Epithelial cell of prostate (primary cell): ENCODE data around the gene C22orf15.
A peak's percentile ranks its signal among the peaks of the same experiment; 100 is the strongest.

ENCODE experiments used
- DNase-seq: peaks from one replicate; pipeline ENCODE4 v3.0.0-alpha.2; 2011; ENCODE audit warnings: low read depth, low spot score
- H3K27ac ChIP-seq: fragments of 450-650 bp; 2 replicates; pipeline ENCODE4 v1.5.1; 2017; ENCODE audit warnings: mild to moderate bottlenecking

The C22orf15 gene

GRCh38 chr22:23750367-23750713 is 12.4 kb upstream of the C22orf15 start:
- DNase-seq = no peak
- H3K27ac ChIP-seq = peak overlapping the region; percentile 87

- DNase-seq = no peak
- H3K27ac ChIP-seq = peak within 1 kb of the TSS; percentile 87
Measured at GRCh38 chr22:23750714-23751440, 11.9 kb upstream of the C22orf15 start, which contains the start of gene ZNF70. Gene ZNF70 (minus strand): TSS chr22:23751112. CDS start chr22:23745140, 5,972 bp downstream.

- DNase-seq = no peak
- peak overlapping the region; percentile 87 for H3K27ac ChIP-seq
Measured at GRCh38 chr22:23751441-23751996, 11.3 kb upstream of the C22orf15 start.

- no peak for DNase-seq
- H3K27ac ChIP-seq = no peak overlapping the region
Measured at GRCh38 chr22:23752090-23752691, 10.6 kb upstream of the C22orf15 start.

- no peak overlapping the region for H3K27ac ChIP-seq
Measured at GRCh38 chr22:23752750-23753149, 10.0 kb upstream of the C22orf15 start.

GRCh38 chr22:23753385-23753784 is 9.4 kb upstream of the C22orf15 start:
- no peak overlapping the region for H3K27ac ChIP-seq
- DNase-seq = no peak

More at GRCh38 chr22:23752750-23753149, 10.0 kb upstream of the C22orf15 start:
- no peak for DNase-seq

- no peak for DNase-seq
- H3K27ac ChIP-seq = no peak within 1 kb of the TSS
Measured at GRCh38 chr22:23754220-23754919, 8.4 kb upstream of the C22orf15 start, which contains the start of gene VPREB3. Gene VPREB3 (minus strand): TSS chr22:23754425. CDS start chr22:23754363, 62 bp downstream.

GRCh38 chr22:23754980-23755636 is 7.7 kb upstream of the C22orf15 start:
- no peak for DNase-seq
- H3K27ac ChIP-seq = no peak overlapping the region

GRCh38 chr22:23755711-23756110 is 7.1 kb upstream of the C22orf15 start:
- no peak for DNase-seq
- H3K27ac ChIP-seq = no peak overlapping the region

GRCh38 chr22:23756891-23757290 is 5.9 kb upstream of the C22orf15 start:
- DNase-seq = no peak
- H3K27ac ChIP-seq = no peak overlapping the region

- DNase-seq = no peak
- no peak overlapping the region for H3K27ac ChIP-seq
Measured at GRCh38 chr22:23759566-23759965, 3.2 kb upstream of the C22orf15 start.

- DNase-seq = no peak
- no peak overlapping the region for H3K27ac ChIP-seq
Measured at GRCh38 chr22:23760056-23760455, 2.7 kb upstream of the C22orf15 start.

- no peak for DNase-seq
- H3K27ac ChIP-seq = no peak overlapping the region
Measured at GRCh38 chr22:23763579-23763945, 772 bp downstream of the C22orf15 start.

- no peak for DNase-seq
- H3K27ac ChIP-seq = no peak overlapping the region
Measured at GRCh38 chr22:23763954-23764353, 1.2 kb downstream of the C22orf15 start.

GRCh38 chr22:23764899-23765881 is 2.4 kb downstream of the C22orf15 start:
- H3K27ac ChIP-seq = no peak overlapping the region
- DNase-seq = no peak

GRCh38 chr22:23767303-23767672 is 4.5 kb downstream of the C22orf15 start:
- H3K27ac ChIP-seq = no peak overlapping the region
- no peak for DNase-seq

GRCh38 chr22:23767673-23768548 is 5.1 kb downstream of the C22orf15 start, which contains the start of gene CHCHD10:
Gene CHCHD10 (minus strand): TSS chr22:23767972. CDS start chr22:23767874, 98 bp downstream.
- H3K27ac ChIP-seq = no peak within 1 kb of the TSS
- DNase-seq = no peak

GRCh38 chr22:23769321-23769965 is 6.7 kb downstream of the C22orf15 start:
- H3K27ac ChIP-seq = no peak overlapping the region
- no peak for DNase-seq
